H1 (cell line): ENCODE results near the gene CCDC13. TPM values are rescaled to one million over a fixed set of nuclear protein-coding genes. Genes with fewer than 3 reads are reported as not detected.

Experiments
- CTCF ChIA-PET: fragments of 300-600 bp; sonication (Branson Sonifier 250); formaldehyde crosslinking; loops from one replicate; lab custom pipeline; 2021; ENCODE audit not compliant: partially characterized antibody; lab: Charles Lee
- POLR2A ChIA-PET: fragments of 300-600 bp; sonication (Branson Sonifier 250); formaldehyde crosslinking; loops from one replicate; lab custom pipeline; 2021; ENCODE audit warnings: inconsistent platforms; ENCODE audit not compliant: partially characterized antibody; lab: Charles Lee
- DNase-seq, 2 experiments: peaks; one replicate each; pipeline versions ENCODE4 v3.0.0 to v3.0.0-alpha.2; 2010 to 2022; ENCODE audit warnings: low spot score in 2 of 2, low read depth in 1 of 2, mixed read lengths in 1 of 2
- FAIRE-seq: peaks from 2 replicates; lab custom pipeline; 2011; peaks lifted over from hg19 to GRCh38; lab: Jason Lieb, UNC
- H2AFZ ChIP-seq: 2 replicates; pipeline ENCODE4 v1.8.1; 2012; ENCODE audit warnings: low read length, inconsistent platforms
- H2AK5ac ChIP-seq: 2 replicates; pipeline ENCODE4 v1.6.1; 2013; ENCODE audit warnings: low read depth, low read length
- H2BK120ac ChIP-seq: replicated peaks from 2 replicates; pipeline ENCODE3; 2013; ENCODE audit warnings: low read depth, low read length, inconsistent platforms
- H2BK12ac ChIP-seq: 2 replicates; pipeline ENCODE4 v1.6.1; 2013; ENCODE audit warnings: low read depth, low read length
- H2BK15ac ChIP-seq: 2 replicates; pipeline ENCODE4 v1.6.1; 2013; ENCODE audit warnings: low read length
- H2BK20ac ChIP-seq: 2 replicates; pipeline ENCODE4 v1.6.1; 2013; ENCODE audit warnings: low read length
- H2BK5ac ChIP-seq: 2 replicates; pipeline ENCODE4 v1.6.1; 2013; ENCODE audit warnings: low read depth, low read length
- H3K14ac ChIP-seq: 2 replicates; pipeline ENCODE4 v1.6.1; 2013; ENCODE audit warnings: inconsistent platforms; ENCODE audit not compliant: insufficient read length
- H3K18ac ChIP-seq: 2 replicates; pipeline ENCODE4 v1.6.1; 2013; ENCODE audit warnings: low read length; ENCODE audit errors: extremely low read depth
- H3K23ac ChIP-seq: 2 replicates; pipeline ENCODE4 v1.6.1; 2013; ENCODE audit warnings: inconsistent platforms; ENCODE audit not compliant: insufficient read length
- H3K23me2 ChIP-seq: 2 replicates; pipeline ENCODE4 v1.6.1; 2013; ENCODE audit warnings: low read depth, low read length
- H3K27ac ChIP-seq: 2 replicates; pipeline ENCODE4 v1.6.1; 2011; ENCODE audit warnings: low read depth, low read length, inconsistent platforms
- H3K27me3 ChIP-seq, 4 experiments: replicated peaks in 1 of 4; 1 replicate in 1 of 4; 2 replicates in 3 of 4; pipeline versions ENCODE4 v1.6.1 to v1.8.1; 2011 to 2013; ENCODE audit warnings: low read length in 3 of 4, mild to moderate bottlenecking in 3 of 4, inconsistent platforms in 2 of 4, mixed read lengths in 2 of 4, moderate library complexity in 1 of 4; ENCODE audit not compliant: control insufficient read depth in 3 of 4, insufficient read depth in 3 of 4; ENCODE audit errors: extremely low read depth in 1 of 4
- H3K36me3 ChIP-seq, 4 experiments: 2 replicates each; pipeline versions ENCODE4 v1.6.1 to v1.8.1; 2011 to 2013; ENCODE audit warnings: mild to moderate bottlenecking in 4 of 4, low read length in 3 of 4, moderate library complexity in 2 of 4, control low read depth in 1 of 4, inconsistent platforms in 1 of 4; ENCODE audit not compliant: insufficient read depth in 4 of 4, control insufficient read depth in 2 of 4
- H3K4ac ChIP-seq: replicated peaks from 2 replicates; pipeline ENCODE3; 2013; ENCODE audit warnings: low read length, low read depth, mixed read lengths, inconsistent platforms; ENCODE audit not compliant: insufficient read length
- H3K4me1 ChIP-seq, 4 experiments: replicated peaks in 1 of 4; 1 replicate in 1 of 4; 2 replicates in 3 of 4; pipeline versions ENCODE4 v1.6.1 to v1.8.1; 2011 to 2013; ENCODE audit warnings: low read length in 3 of 4, inconsistent platforms in 2 of 4, mixed read lengths in 1 of 4; ENCODE audit not compliant: insufficient read depth in 4 of 4, control insufficient read depth in 3 of 4
- H3K4me2 ChIP-seq, 2 experiments: 2 replicates each; pipeline versions ENCODE4 v1.6.1 to v1.8.1; 2011 to 2013; ENCODE audit warnings: low read depth in 2 of 2, low read length in 2 of 2, control low read depth in 1 of 2, inconsistent platforms in 1 of 2, mild to moderate bottlenecking in 1 of 2; ENCODE audit not compliant: insufficient read depth in 1 of 2
- H3K4me3 ChIP-seq, 4 experiments: fragments of 200-600, 300-600 bp in 1 of 4; sonication (generic), shearing (Covaris generic), sonication (Bioruptor Twin) in 1 of 4; 2 replicates each; pipeline versions ENCODE4 v1.5.1 to v1.8.1; 2011 to 2016; ENCODE audit warnings: low read length in 4 of 4, low read depth in 3 of 4, control low read depth in 2 of 4, inconsistent platforms in 2 of 4, mild to moderate bottlenecking in 2 of 4, mixed read lengths in 1 of 4, moderate library complexity in 1 of 4; ENCODE audit not compliant: insufficient read depth in 2 of 4; ENCODE audit errors: extremely low read depth in 1 of 4
- H3K56ac ChIP-seq: replicated peaks from 2 replicates; pipeline ENCODE3; 2013; ENCODE audit warnings: low read depth, mild to moderate bottlenecking, mixed read lengths, low read length, inconsistent platforms; ENCODE audit not compliant: insufficient read length
- H3K79me1 ChIP-seq: 2 replicates; pipeline ENCODE4 v1.6.1; 2013; ENCODE audit warnings: low read depth, low read length, control low read depth
- H3K79me2 ChIP-seq, 2 experiments: 2 replicates each; pipeline versions ENCODE4 v1.6.1 to v1.8.1; 2012 to 2013; ENCODE audit warnings: low read length in 2 of 2, mild to moderate bottlenecking in 2 of 2, inconsistent platforms in 1 of 2; ENCODE audit not compliant: insufficient read depth in 2 of 2, control insufficient read depth in 1 of 2
- H3K9ac ChIP-seq, 4 experiments: replicated peaks in 1 of 4; 1 replicate in 1 of 4; 2 replicates in 3 of 4; pipeline versions ENCODE4 v1.6.1 to v1.8.1; 2011 to 2013; ENCODE audit warnings: low read depth in 3 of 4, low read length in 3 of 4, control low read depth in 2 of 4, mild to moderate bottlenecking in 2 of 4, moderate library complexity in 2 of 4, inconsistent platforms in 1 of 4; ENCODE audit errors: extremely low read depth in 1 of 4
- H3K9me3 ChIP-seq, 2 experiments: 2 replicates each; pipeline versions ENCODE4 v1.6.1 to v1.8.1; 2012 to 2013; ENCODE audit warnings: mild to moderate bottlenecking in 2 of 2, moderate library complexity in 2 of 2, control low read depth in 1 of 2, inconsistent platforms in 1 of 2, low read depth in 1 of 2, low read length in 1 of 2, mixed read lengths in 1 of 2; ENCODE audit not compliant: insufficient read depth in 2 of 2
- H4K20me1 ChIP-seq, 2 experiments: replicated peaks in 1 of 2; 2 replicates each; pipeline versions ENCODE3 to v1.8.1; 2011 to 2013; ENCODE audit warnings: inconsistent platforms in 2 of 2, low read length in 2 of 2, mild to moderate bottlenecking in 1 of 2; ENCODE audit not compliant: insufficient read depth in 2 of 2, control insufficient read depth in 1 of 2
- H4K5ac ChIP-seq: 2 replicates; pipeline ENCODE4 v1.6.1; 2013; ENCODE audit warnings: low read length, low read depth, mixed read lengths, inconsistent platforms; ENCODE audit not compliant: insufficient read length
- H4K8ac ChIP-seq: 2 replicates; pipeline ENCODE4 v1.8.0; 2013; ENCODE audit warnings: mild to moderate bottlenecking, moderate library complexity, low read length, inconsistent platforms; ENCODE audit not compliant: insufficient read depth; ENCODE audit errors: extremely low read depth
- H4K91ac ChIP-seq: replicated peaks from 2 replicates; pipeline ENCODE3; 2013; ENCODE audit warnings: low read length, mixed read lengths, inconsistent platforms; ENCODE audit not compliant: insufficient read length
- CBX5 ChIP-seq: fragments of 300-800, 300-1000 bp; sonication (generic); IDR thresholded peaks from 2 replicates; pipeline ENCODE4 v1.7.1; 2016; ENCODE audit warnings: antibody characterized with exemption, low read length, low read depth
- CEBPB ChIP-seq: IDR thresholded peaks from 2 replicates; pipeline ENCODE4 v1.6.1; 2012; ENCODE audit warnings: low read depth, low read length
- CHD1 ChIP-seq: IDR thresholded peaks from 2 replicates; pipeline ENCODE4 v1.6.1; 2012; ENCODE audit warnings: low read depth, low read length, improper control_type of control experiment
- FOSL1 ChIP-seq: IDR thresholded peaks from 2 replicates; pipeline ENCODE4 v1.6.1; 2011; ENCODE audit warnings: mild to moderate bottlenecking, low read depth, low read length, moderate library complexity; ENCODE audit not compliant: insufficient read depth
- JUN ChIP-seq: IDR thresholded peaks from 2 replicates; pipeline ENCODE4 v1.6.1; 2011; ENCODE audit warnings: low read depth, mild to moderate bottlenecking, improper control_type of control experiment, low read length
- SP4 ChIP-seq: IDR thresholded peaks from 2 replicates; pipeline ENCODE4 v1.6.1; 2012; ENCODE audit warnings: low read length, inconsistent platforms
- ZNF274 ChIP-seq: IDR thresholded peaks from 2 replicates; pipeline ENCODE4 v1.7.0; 2012; ENCODE audit warnings: low read length, borderline replicate concordance; ENCODE audit errors: extremely low read depth
- WGBS, 2 experiments: shearing (Covaris generic) in 1 of 2; methylation state at CpG; one replicate each; pipeline versions ENCODE4 v1.1.6 to v1.1.7; 2013 to 2015; ENCODE audit warnings: low lambda C conversion rate in 2 of 2, mixed read lengths in 2 of 2, inconsistent platforms in 1 of 2, low coverage in 1 of 2, missing lambda C conversion rate in 1 of 2; ENCODE audit not compliant: insufficient replicate concordance in 2 of 2, insufficient coverage in 1 of 2, insufficient read length in 1 of 2; ENCODE audit errors: extremely low coverage in 1 of 2, missing lambda C conversion rate in 1 of 2; 5-methylcytosine and 5-hydroxymethylcytosine counted together
- long read RNA-seq, 2 experiments: library from RNA in 1 of 2; library from capped mRNA in 1 of 2; stranded (forward); transcript quantifications; one replicate each; pipeline ENCODE4 v2.0.0, GENCODE V29; 2021; ENCODE audit warnings: inconsistent platforms in 1 of 2
- polyA minus RNA-seq, 3 experiments: library from RNA; depleted of rRNA, polyadenylated mRNA; stranded (reverse); fragments of >200 nt; gene quantifications; 1 replicate in 2 of 3; 2 replicates in 1 of 3; pipeline ENCODE4 v1.2.3, GENCODE V29; 2011
- polyA plus RNA-seq, 7 experiments: library from polyadenylated mRNA; depleted of rRNA in 3 of 7; stranded (reverse) in 5 of 7; unstranded in 2 of 7; fragments of >200 nt in 5 of 7; fragments of 200-250 nt in 2 of 7; gene quantifications; 1 replicate in 5 of 7; 2 replicates in 1 of 7; 4 replicates in 1 of 7; pipeline versions ENCODE4 v1.2.1 to v1.2.3, GENCODE V29; 2011 to 2013; ENCODE audit warnings: missing spikeins in 2 of 7, mixed read lengths in 2 of 7
- total RNA-seq: library from RNA; stranded (reverse); fragmentation: NEBNext Ultra II Directional; extraction: Animal tissue kit (Norgen Biotek cat#: 25700); gene quantifications from 2 replicates; pipeline ENCODE4 v1.2.1, GENCODE V29; 2021

The CCDC13 gene, protein sequence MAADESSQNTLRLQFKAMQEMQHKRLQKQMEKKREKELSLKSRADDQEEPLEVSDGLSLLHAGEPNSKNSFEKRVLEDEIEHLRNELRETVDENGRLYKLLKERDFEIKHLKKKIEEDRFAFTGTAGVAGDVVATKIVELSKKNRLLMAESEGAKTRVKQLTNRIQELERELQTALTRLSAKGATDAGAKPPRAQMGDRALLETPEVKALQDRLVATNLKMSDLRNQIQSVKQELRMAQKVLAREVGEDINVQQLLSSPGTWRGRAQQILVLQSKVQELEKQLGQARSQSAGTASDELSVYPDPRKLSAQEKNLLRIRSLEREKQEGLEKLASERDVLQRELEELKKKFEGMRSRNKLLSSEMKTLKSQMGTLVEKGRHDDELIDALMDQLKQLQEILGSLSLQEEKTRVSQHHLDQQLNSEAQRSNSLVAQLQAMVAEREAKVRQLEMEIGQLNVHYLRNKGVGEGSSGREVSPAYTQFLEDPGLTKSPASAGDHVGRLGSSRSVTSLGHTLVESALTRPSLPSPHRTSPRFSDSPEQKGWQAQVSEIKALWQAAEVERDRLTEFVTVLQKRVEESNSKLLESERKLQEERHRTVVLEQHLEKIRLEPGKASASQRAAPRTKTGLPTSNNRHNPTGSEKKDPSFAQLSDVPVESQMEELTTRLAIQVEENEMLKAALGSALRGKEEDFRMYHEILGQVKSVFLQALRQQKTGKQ
- total RNA-seq (not detected in 2 replicates), polyA plus RNA-seq (2011; rRNA removed) (0.06 and 0.09 TPM in 2 replicates), polyA minus RNA-seq (2011; rRNA and poly(A)+ RNA removed) (0.19 TPM in 1 of 2 replicates, not detected in the other)
- 0.47 TPM for polyA plus RNA-seq (2011; cell fraction: cytosol; rRNA removed)
- polyA plus RNA-seq (2011; cell fraction: nucleus; rRNA removed) = 0.63 TPM
- 0.17 to 0.50 TPM in 2 of 4 replicates, not detected in the others for polyA plus RNA-seq (2012, experiment 1 of 2)
- not detected for polyA plus RNA-seq (2012, experiment 2 of 2)
- polyA plus RNA-seq (2013, experiment 1 of 2) = 0.34 TPM
- polyA plus RNA-seq (2013, experiment 2 of 2) = 0.40 TPM
- polyA minus RNA-seq (2011; cell fraction: cytosol; rRNA and poly(A)+ RNA removed) = not detected
- polyA minus RNA-seq (2011; cell fraction: nucleus; rRNA and poly(A)+ RNA removed) = not detected
- long read RNA-seq, experiment 1 = 0 reads
- long read RNA-seq, experiment 2 = 0 reads

DNA sequence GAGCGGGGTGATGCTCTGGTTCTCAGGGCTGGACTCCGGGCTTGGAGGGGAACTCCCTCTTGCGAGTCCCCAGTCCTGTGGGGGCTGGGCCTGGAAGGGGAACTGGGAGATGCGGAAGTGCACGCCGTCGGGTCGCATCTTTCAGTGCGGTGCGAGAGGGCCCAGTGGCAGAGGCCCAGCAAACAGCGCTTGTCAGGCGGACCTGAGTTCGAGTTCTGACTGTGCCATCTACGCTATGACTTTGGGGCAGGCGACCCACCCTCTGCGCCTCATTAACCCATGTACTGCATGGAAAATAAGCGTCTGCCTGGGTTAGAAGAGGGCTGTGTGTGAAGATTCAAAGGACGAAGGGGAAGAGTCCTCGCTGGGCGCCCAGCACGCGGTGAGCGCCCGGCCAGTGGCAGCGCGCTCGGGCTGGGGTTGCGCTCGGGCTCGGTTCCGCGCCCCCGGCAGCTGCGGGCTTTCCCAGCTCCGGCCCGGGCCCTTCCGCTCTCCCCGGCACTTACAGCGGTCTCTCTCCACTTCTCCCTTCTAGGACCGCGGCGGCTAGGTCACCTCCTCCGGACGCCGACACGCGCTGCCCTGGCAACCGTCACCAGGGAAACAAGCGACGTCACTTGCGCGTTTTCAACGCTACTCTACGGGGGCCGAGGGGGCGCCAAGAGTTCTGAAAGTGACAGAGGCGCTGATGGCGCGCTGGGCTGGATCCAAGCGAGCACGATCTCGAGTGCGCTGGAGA lies at the start of gene CCDC13:
Gene CCDC13, minus strand, starts transcription at position 584 of the 739 bp plus-strand sequence. CDS start 14,908 bp downstream, outside the sequence.
- peaks cover 8% of the 10 kb centered on the region for H3K23me2 ChIP-seq
- H3K14ac ChIP-seq = no peak within 1 kb of the TSS
- H2AK5ac ChIP-seq = no peak within 1 kb of the TSS
- H3K79me2 ChIP-seq = no peaks in the 10 kb centered on the region
- H3K4me1 ChIP-seq = 0 out of 7 replicates have a peak, but pooled peaks cover 0 to 4% (median 0%) of the 10 kb centered on the region in 4 experiments
- FAIRE-seq (peak; percentile 76), DNase-seq (peak; percentile 64 to 98)
- H3K9ac ChIP-seq = peak within 1 kb of the TSS in 1 of 4 experiments; percentile 35; a peak in 1 of 7 replicates
- no peak within 1 kb of the TSS for H3K4ac ChIP-seq
- no peak within 1 kb of the TSS for H3K56ac ChIP-seq
- ChIA-PET CTCF (no interaction called here), POLR2A (no interaction called here)
- H3K18ac ChIP-seq = no peak within 1 kb of the TSS; the same call in 1 of the 2 replicates
- no peak within 1 kb of the TSS for H2BK5ac ChIP-seq
- H3K36me3 ChIP-seq = peaks cover 0 to 3% (median 0%) of the 10 kb centered on the region in 4 experiments; a peak in 1 of 8 replicates
- H3K79me1 ChIP-seq = no peaks in the 10 kb centered on the region
- H2BK120ac ChIP-seq = no peak within 1 kb of the TSS
- H3K4me2 ChIP-seq = peak within 1 kb of the TSS; percentile 82 to 99
- no peak within 1 kb of the TSS for H2BK12ac ChIP-seq
- H4K91ac ChIP-seq = no peak within 1 kb of the TSS
- WGBS, 2 experiments = 3% methylated on average over 62 of the region's 63 CpGs; no CpG with 5 or more reads in 1 of the 2 experiments
- H3K4me3 ChIP-seq = peak within 1 kb of the TSS; percentile 58 to 65 (median 61)
- H2AFZ ChIP-seq = no peak within 1 kb of the TSS
- H4K8ac ChIP-seq = peak within 1 kb of the TSS; percentile 54
- peaks cover 0 to 7% of the 10 kb centered on the region in 2 experiments; a peak in 1 of 4 replicates for H3K9me3 ChIP-seq
- no peaks in the 10 kb centered on the region for H4K20me1 ChIP-seq
- H3K27ac ChIP-seq = no peak within 1 kb of the TSS
- no peak within 1 kb of the TSS for H2BK20ac ChIP-seq
- peaks cover 0 to 6% (median 5%) of the 10 kb centered on the region in 4 experiments; a peak in 3 of 7 replicates for H3K27me3 ChIP-seq
- H2BK15ac ChIP-seq = no peak within 1 kb of the TSS
- H4K5ac ChIP-seq = no peak within 1 kb of the TSS
- no peak within 1 kb of the TSS for H3K23ac ChIP-seq
- TF ChIP-seq JUN (no peak), CBX5 (no peak), CHD1 (no peak), CEBPB (no peak), FOSL1 (no peak), SP4 (no peak), ZNF274 (no peak)
